Non-pigmented ciliary epithelial cell (primary cell): ENCODE measurements around the gene CEP162.
"Not testable (repeated sequence)": the region's sequence is repeated elsewhere in the genome, so short reads cannot be mapped to it uniquely, and the experiment has no call there.

Source experiments
- DNase-seq: peaks from one replicate; pipeline ENCODE4 v3.0.0-alpha.2; 2010; ENCODE audit warnings: low read depth

CEP162 gene

GRCh38 chr6:84084705-84085104 lies 142.7 kb downstream of the CEP162 start:
- DNase-seq = not testable (repeated sequence)

- DNase-seq = no peak
Observed at GRCh38 chr6:84082689-84083265, 144.7 kb downstream of the CEP162 start.

GRCh38 chr6:84081222-84081621 lies 146.2 kb downstream of the CEP162 start:
- DNase-seq = no peak

- no peak for DNase-seq
Observed at GRCh38 chr6:84078335-84078734, 149.1 kb downstream of the CEP162 start.

- DNase-seq = no peak
Observed at GRCh38 chr6:84077645-84078044, 149.8 kb downstream of the CEP162 start.

GRCh38 chr6:84074988-84075781 lies 152.3 kb downstream of the CEP162 start:
- no peak for DNase-seq
